HepG2 (cell line): ENCODE data around the gene CMIP. TPM values are rescaled to one million over a fixed set of nuclear protein-coding genes. Genes with fewer than 3 reads are reported as not detected.

Source experiments
- ASH2L ChIP-seq: fragments of 300-600, 200-600 bp; sonication (generic); IDR thresholded peaks from 2 replicates; pipeline ENCODE4 v1.7.0; 2017; ENCODE audit warnings: low read depth, mild to moderate bottlenecking, moderate library complexity, mixed read lengths, low read length; ENCODE audit not compliant: insufficient read length
- ELF4 ChIP-seq: sonication (generic); formaldehyde crosslinking; IDR thresholded peaks from 2 replicates; pipeline ENCODE4 v1.5.0; 2020; ENCODE audit warnings: missing genetic modification reagents, mild to moderate bottlenecking, moderate library complexity, borderline replicate concordance
- GABPB1 ChIP-seq: IDR thresholded peaks from 2 replicates; pipeline ENCODE4 v1.6.1; 2016; ENCODE audit warnings: mild to moderate bottlenecking, missing genetic modification reagents, moderate library complexity, missing compliant biosample characterization
- HNRNPUL1 ChIP-seq: fragments of 200-400 bp; formaldehyde crosslinking; IDR thresholded peaks from 2 replicates; pipeline ENCODE4 v1.6.1; 2017; ENCODE audit warnings: low read depth, mild to moderate bottlenecking, low read length, moderate library complexity
- HOXA9 ChIP-seq: sonication (generic); formaldehyde crosslinking; IDR thresholded peaks from 2 replicates; pipeline ENCODE4 v1.8.1; 2022; ENCODE audit warnings: missing genetic modification reagents, mild to moderate bottlenecking, moderate library complexity, borderline replicate concordance
- KDM4B ChIP-seq: sonication (generic); formaldehyde crosslinking; IDR thresholded peaks from 2 replicates; pipeline ENCODE4 v1.4.0; 2020; ENCODE audit warnings: missing genetic modification reagents
- NFIC ChIP-seq: IDR thresholded peaks from 2 replicates; pipeline ENCODE4 v1.6.1; 2012; ENCODE audit warnings: mild to moderate bottlenecking, low read length, inconsistent platforms
- NR2F2 ChIP-seq: IDR thresholded peaks from 2 replicates; pipeline ENCODE4 v1.6.1; 2012; ENCODE audit warnings: low read depth, inconsistent platforms, borderline replicate concordance
- PLRG1 ChIP-seq: fragments of 450-650 bp; conservative IDR thresholded peaks from 2 replicates; pipeline ENCODE4 v1.6.1; 2016
- POGZ ChIP-seq: sonication (generic); formaldehyde crosslinking; IDR thresholded peaks from 2 replicates; pipeline ENCODE4 v1.4.0; 2020; ENCODE audit warnings: mild to moderate bottlenecking, missing genetic modification reagents
- RELA ChIP-seq: sonication (generic); formaldehyde crosslinking; IDR thresholded peaks from 2 replicates; pipeline ENCODE4 v1.4.0; 2020; ENCODE audit warnings: missing genetic modification reagents
- SAFB2 ChIP-seq: sonication (generic); formaldehyde crosslinking; IDR thresholded peaks from 2 replicates; pipeline ENCODE4 v1.5.1; 2020; ENCODE audit warnings: missing genetic modification reagents, low read depth, mild to moderate bottlenecking, borderline replicate concordance
- SAP130 ChIP-seq: IDR thresholded peaks from 2 replicates; pipeline ENCODE4 v1.6.1; 2016; ENCODE audit warnings: low read depth
- ZFAT ChIP-seq: sonication (generic); formaldehyde crosslinking; conservative IDR thresholded peaks from 2 replicates; pipeline ENCODE4 v1.8.1; 2023; ENCODE audit warnings: missing genetic modification reagents, inconsistent platforms
- ZMYM3 ChIP-seq: sonication (generic); formaldehyde crosslinking; IDR thresholded peaks from 2 replicates; pipeline ENCODE4 v1.5.1; 2020; ENCODE audit warnings: mild to moderate bottlenecking, missing genetic modification reagents
- ZNF224 ChIP-seq: sonication (generic); formaldehyde crosslinking; IDR thresholded peaks from 2 replicates; pipeline ENCODE4 v1.5.0; 2020; ENCODE audit warnings: mild to moderate bottlenecking, missing genetic modification reagents
- ZNF343 ChIP-seq: sonication (generic); formaldehyde crosslinking; IDR thresholded peaks from 2 replicates; pipeline ENCODE4 v1.4.0; 2020; ENCODE audit warnings: mild to moderate bottlenecking, missing genetic modification reagents
- ZNF367 ChIP-seq: sonication (generic); formaldehyde crosslinking; IDR thresholded peaks from 2 replicates; pipeline ENCODE4 v1.4.0; 2020; ENCODE audit warnings: missing genetic modification reagents, borderline replicate concordance
- polyA plus RNA-seq, 8 experiments: library from polyadenylated mRNA; depleted of rRNA in 3 of 8; stranded (reverse) in 7 of 8; unstranded in 1 of 8; fragments of >200 nt; fragmentation: Illumina TruSeq in 4 of 8; extraction: Trizol in 4 of 8; gene quantifications; 2 replicates each; pipeline versions ENCODE4 v1.2.1 to v1.2.3, GENCODE V29; 2011 to 2016; ENCODE audit warnings: low read depth in 4 of 8, missing spikeins in 1 of 8, mixed read lengths in 1 of 8; ENCODE audit not compliant: insufficient read depth in 1 of 8
- total RNA-seq, 5 experiments: library from RNA; depleted of rRNA; stranded (reverse); fragments of >200 nt; fragmentation: Illumina TruSeq; extraction: Trizol; gene quantifications; 2 replicates each; pipeline ENCODE4 v1.2.3, GENCODE V29; 2016; ENCODE audit warnings: low read depth in 1 of 5
- TF ChIP-seq, protein P1 (sequence below), 2 experiments: sonication (generic) in 1 of 2; formaldehyde crosslinking in 1 of 2; IDR thresholded peaks; 2 replicates each; pipeline versions ENCODE4 v1.4.0 to v1.6.1; 2016 to 2020; ENCODE audit warnings: borderline replicate concordance in 1 of 2, low read depth in 1 of 2, mild to moderate bottlenecking in 1 of 2, missing genetic modification reagents in 1 of 2
- TF ChIP-seq, protein P2 (sequence below): sonication (generic); formaldehyde crosslinking; IDR thresholded peaks from 2 replicates; pipeline ENCODE4 v1.5.1; 2020; ENCODE audit warnings: mild to moderate bottlenecking, moderate library complexity, missing genetic modification reagents

The CMIP gene
- total and polyA plus RNA-seq, 2 of the 13 experiments (the other 11 are each of a cell fraction or from before 2014, with no cell fraction given), result 10.9 to 18.1 TPM

GRCh38 chr16:81542609-81543570, 98.3 kb downstream of the CMIP start (continued):
- TF ChIP-seq POGZ (CRISPR knock-in tag) (peak; percentile 75), SAP130 (CRISPR knock-in tag) (peak; percentile 92), KDM4B (CRISPR knock-in tag) (no peak), SAFB2 (CRISPR knock-in tag) (no peak), ZMYM3 (CRISPR knock-in tag) (peak; percentile 77), GABPB1 (CRISPR knock-in tag) (peak; percentile 22), HOXA9 (CRISPR knock-in tag) (no peak), ZFAT (CRISPR knock-in tag) (no peak), RELA (CRISPR knock-in tag) (no peak), ZNF224 (CRISPR knock-in tag) (no peak; the same call in 1 of the 2 replicates), HNRNPUL1 (no peak), ZNF367 (CRISPR knock-in tag) (no peak), ELF4 (CRISPR knock-in tag) (no peak), ASH2L (peak; percentile 58), NFIC (no peak), PLRG1 (no peak), ZNF343 (CRISPR knock-in tag) (peak; percentile 41; the same call in 1 of the 2 replicates), NR2F2 (peak; percentile 93)
- TF ChIP-seq, protein P1, sequence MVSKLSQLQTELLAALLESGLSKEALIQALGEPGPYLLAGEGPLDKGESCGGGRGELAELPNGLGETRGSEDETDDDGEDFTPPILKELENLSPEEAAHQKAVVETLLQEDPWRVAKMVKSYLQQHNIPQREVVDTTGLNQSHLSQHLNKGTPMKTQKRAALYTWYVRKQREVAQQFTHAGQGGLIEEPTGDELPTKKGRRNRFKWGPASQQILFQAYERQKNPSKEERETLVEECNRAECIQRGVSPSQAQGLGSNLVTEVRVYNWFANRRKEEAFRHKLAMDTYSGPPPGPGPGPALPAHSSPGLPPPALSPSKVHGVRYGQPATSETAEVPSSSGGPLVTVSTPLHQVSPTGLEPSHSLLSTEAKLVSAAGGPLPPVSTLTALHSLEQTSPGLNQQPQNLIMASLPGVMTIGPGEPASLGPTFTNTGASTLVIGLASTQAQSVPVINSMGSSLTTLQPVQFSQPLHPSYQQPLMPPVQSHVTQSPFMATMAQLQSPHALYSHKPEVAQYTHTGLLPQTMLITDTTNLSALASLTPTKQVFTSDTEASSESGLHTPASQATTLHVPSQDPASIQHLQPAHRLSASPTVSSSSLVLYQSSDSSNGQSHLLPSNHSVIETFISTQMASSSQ (IDR thresholded peaks at IDR 0.05; ENCODE audit: low read depth), result peak; percentile 59
- TF ChIP-seq, protein P1 (CRISPR knock-in tag; IDR thresholded peaks at IDR 0.05; ENCODE audit: borderline replicate concordance), result peak; percentile 52; the same call in 1 of the 2 replicates
- TF ChIP-seq, protein P2, sequence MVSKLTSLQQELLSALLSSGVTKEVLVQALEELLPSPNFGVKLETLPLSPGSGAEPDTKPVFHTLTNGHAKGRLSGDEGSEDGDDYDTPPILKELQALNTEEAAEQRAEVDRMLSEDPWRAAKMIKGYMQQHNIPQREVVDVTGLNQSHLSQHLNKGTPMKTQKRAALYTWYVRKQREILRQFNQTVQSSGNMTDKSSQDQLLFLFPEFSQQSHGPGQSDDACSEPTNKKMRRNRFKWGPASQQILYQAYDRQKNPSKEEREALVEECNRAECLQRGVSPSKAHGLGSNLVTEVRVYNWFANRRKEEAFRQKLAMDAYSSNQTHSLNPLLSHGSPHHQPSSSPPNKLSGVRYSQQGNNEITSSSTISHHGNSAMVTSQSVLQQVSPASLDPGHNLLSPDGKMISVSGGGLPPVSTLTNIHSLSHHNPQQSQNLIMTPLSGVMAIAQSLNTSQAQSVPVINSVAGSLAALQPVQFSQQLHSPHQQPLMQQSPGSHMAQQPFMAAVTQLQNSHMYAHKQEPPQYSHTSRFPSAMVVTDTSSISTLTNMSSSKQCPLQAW (CRISPR knock-in tag), result peak; percentile 90
